Glutamatergic neuron (in vitro differentiated cells): Measurements from ENCODE around the gene TMEM72. TPM values are rescaled to one million over a fixed set of nuclear protein-coding genes. Genes with fewer than 3 reads are reported as not detected.

Experiments used
- DNase-seq: peaks from one replicate; pipeline ENCODE4 v3.0.0; 2022
- H3K27ac Mint-ChIP-seq: one replicate; pipeline ENCODE4 v1.8.0; 2020; ENCODE audit warnings: mild to moderate bottlenecking, mixed read lengths, inconsistent platforms; ENCODE audit not compliant: unreplicated experiment
- H3K27me3 Mint-ChIP-seq: one replicate; pipeline ENCODE4 v1.8.0; 2020; ENCODE audit warnings: mild to moderate bottlenecking, moderate library complexity, mixed read lengths, inconsistent platforms; ENCODE audit not compliant: unreplicated experiment
- H3K36me3 Mint-ChIP-seq: one replicate; pipeline ENCODE4 v1.8.0; 2020; ENCODE audit warnings: mild to moderate bottlenecking, mixed read lengths, inconsistent platforms; ENCODE audit not compliant: unreplicated experiment
- H3K4me1 Mint-ChIP-seq: one replicate; pipeline ENCODE4 v1.8.0; 2020; ENCODE audit warnings: mild to moderate bottlenecking, low read depth, mixed read lengths, inconsistent platforms; ENCODE audit not compliant: unreplicated experiment
- H3K4me3 Mint-ChIP-seq: one replicate; pipeline ENCODE4 v1.8.0; 2020; ENCODE audit warnings: mild to moderate bottlenecking, mixed read lengths, inconsistent platforms; ENCODE audit not compliant: unreplicated experiment
- H3K9me3 Mint-ChIP-seq: one replicate; pipeline ENCODE4 v1.8.0; 2020; ENCODE audit warnings: mild to moderate bottlenecking, moderate library complexity, mixed read lengths, inconsistent platforms; ENCODE audit not compliant: unreplicated experiment
- total RNA-seq: library from RNA; stranded (reverse); fragmentation: NEBNext Ultra II Directional; extraction: Animal tissue kit (Norgen Biotek cat#: 25700); gene quantifications from one replicate; pipeline ENCODE4 v1.2.1, GENCODE V29; 2021; ENCODE audit not compliant: unreplicated experiment
- TF ChIP-seq, protein P1 (sequence below): fragments of 200-600 bp; sonication (generic); IDR thresholded peaks from one replicate; pipeline ENCODE4 v1.5.0; 2021; ENCODE audit not compliant: partially characterized antibody, unreplicated experiment

Gene TMEM72
- total RNA-seq, 1 donor from 2014 or later: not detected

DNA sequence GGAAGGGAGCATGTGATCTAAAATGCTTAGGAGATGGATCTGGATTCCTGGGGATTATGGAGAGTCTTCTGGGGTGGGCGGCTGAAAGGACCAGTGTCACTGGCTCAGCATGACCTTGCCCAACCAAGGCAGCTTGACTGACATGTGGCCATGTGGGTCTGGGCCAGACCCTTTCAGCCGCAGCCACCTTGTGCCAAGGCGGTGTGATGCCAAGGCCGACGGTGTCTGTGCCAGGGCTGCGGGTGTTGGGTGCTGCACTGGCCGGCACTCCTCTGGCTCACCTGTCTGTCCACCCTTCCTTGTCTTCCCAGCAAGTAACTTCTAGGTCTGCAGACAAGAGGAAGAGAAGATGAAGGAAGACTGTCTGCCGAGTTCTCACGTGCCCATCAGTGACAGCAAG is 58.7 kb downstream of the TMEM72 start:
- peaks cover 22% of the 10 kb centered on the region for H3K27me3 Mint-ChIP-seq
- H3K36me3 Mint-ChIP-seq: peaks cover 6% of the 10 kb centered on the region
- peaks cover 18% of the 10 kb centered on the region for H3K9me3 Mint-ChIP-seq
- TF ChIP-seq, protein P1, sequence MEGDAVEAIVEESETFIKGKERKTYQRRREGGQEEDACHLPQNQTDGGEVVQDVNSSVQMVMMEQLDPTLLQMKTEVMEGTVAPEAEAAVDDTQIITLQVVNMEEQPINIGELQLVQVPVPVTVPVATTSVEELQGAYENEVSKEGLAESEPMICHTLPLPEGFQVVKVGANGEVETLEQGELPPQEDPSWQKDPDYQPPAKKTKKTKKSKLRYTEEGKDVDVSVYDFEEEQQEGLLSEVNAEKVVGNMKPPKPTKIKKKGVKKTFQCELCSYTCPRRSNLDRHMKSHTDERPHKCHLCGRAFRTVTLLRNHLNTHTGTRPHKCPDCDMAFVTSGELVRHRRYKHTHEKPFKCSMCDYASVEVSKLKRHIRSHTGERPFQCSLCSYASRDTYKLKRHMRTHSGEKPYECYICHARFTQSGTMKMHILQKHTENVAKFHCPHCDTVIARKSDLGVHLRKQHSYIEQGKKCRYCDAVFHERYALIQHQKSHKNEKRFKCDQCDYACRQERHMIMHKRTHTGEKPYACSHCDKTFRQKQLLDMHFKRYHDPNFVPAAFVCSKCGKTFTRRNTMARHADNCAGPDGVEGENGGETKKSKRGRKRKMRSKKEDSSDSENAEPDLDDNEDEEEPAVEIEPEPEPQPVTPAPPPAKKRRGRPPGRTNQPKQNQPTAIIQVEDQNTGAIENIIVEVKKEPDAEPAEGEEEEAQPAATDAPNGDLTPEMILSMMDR: no peak
- no peak for DNase-seq
- no peak overlapping the region for H3K4me3 Mint-ChIP-seq
- H3K27ac Mint-ChIP-seq: no peak overlapping the region
- H3K4me1 Mint-ChIP-seq: peaks cover 44% of the 10 kb centered on the region

GRCh38 chr10:44970812-44971395 is 59.8 kb downstream of the TMEM72 start:
- peaks cover 3% of the 10 kb centered on the region for H3K36me3 Mint-ChIP-seq
- no peak for DNase-seq
- H3K27ac Mint-ChIP-seq: no peak overlapping the region
- TF ChIP-seq, protein P1: no peak
- no peak overlapping the region for H3K4me3 Mint-ChIP-seq
- peaks cover 15% of the 10 kb centered on the region for H3K27me3 Mint-ChIP-seq
- H3K9me3 Mint-ChIP-seq: peaks cover 9% of the 10 kb centered on the region
- peaks cover 35% of the 10 kb centered on the region for H3K4me1 Mint-ChIP-seq

- no peak for DNase-seq
- Mint-ChIP-seq H3K4me1 (peaks cover 37% of the 10 kb centered on the region), H3K9me3 (peaks cover 10% of the 10 kb centered on the region), H3K4me3 (no peak overlapping the region), H3K36me3 (no peaks in the 10 kb centered on the region), H3K27me3 (peaks cover 15% of the 10 kb centered on the region), H3K27ac (no peak overlapping the region)
- TF ChIP-seq, protein P1: no peak
Measured at GRCh38 chr10:44971434-44971833, 60.3 kb downstream of the TMEM72 start.

- Mint-ChIP-seq H3K36me3 (no peaks in the 10 kb centered on the region), H3K27ac (no peak overlapping the region), H3K9me3 (peaks cover 14% of the 10 kb centered on the region), H3K4me3 (peak overlapping the region; percentile 42), H3K4me1 (peaks cover 43% of the 10 kb centered on the region), H3K27me3 (peaks cover 17% of the 10 kb centered on the region)
- DNase-seq: no peak
- TF ChIP-seq, protein P1: no peak
Measured at GRCh38 chr10:44971935-44972757, 61.0 kb downstream of the TMEM72 start.

GRCh38 chr10:44972874-44973306 is 61.8 kb downstream of the TMEM72 start:
- no peaks in the 10 kb centered on the region for H3K36me3 Mint-ChIP-seq
- peaks cover 35% of the 10 kb centered on the region for H3K4me1 Mint-ChIP-seq
- peak overlapping the region; percentile 70 for H3K27ac Mint-ChIP-seq
- TF ChIP-seq, protein P1: no peak
- peaks cover 14% of the 10 kb centered on the region for H3K9me3 Mint-ChIP-seq
- peak overlapping the region; percentile 42 for H3K4me3 Mint-ChIP-seq
- peaks cover 17% of the 10 kb centered on the region for H3K27me3 Mint-ChIP-seq
- DNase-seq: peak; percentile 58
